Endodermal cell (in vitro differentiated cells): ENCODE data around the gene ETFA. TPM values are rescaled to one million over a fixed set of nuclear protein-coding genes. Genes with fewer than 3 reads are reported as not detected.

Experiments
- DNase-seq: peaks from one replicate; pipeline ENCODE4 v3.0.0-alpha.2; 2017
- H3K27ac ChIP-seq: 2 replicates; pipeline ENCODE4 v1.5.1; 2013; ENCODE audit warnings: mild to moderate bottlenecking, low read depth, low read length, moderate library complexity
- H3K27me3 ChIP-seq: 2 replicates; pipeline ENCODE4 v1.6.1; 2013; ENCODE audit warnings: mild to moderate bottlenecking, low read length, moderate library complexity; ENCODE audit not compliant: insufficient read depth, control insufficient read depth, poor library complexity, severe bottlenecking
- H3K36me3 ChIP-seq: 2 replicates; pipeline ENCODE4 v1.7.0; 2013; ENCODE audit warnings: mild to moderate bottlenecking, low read length, moderate library complexity; ENCODE audit not compliant: control insufficient read depth, insufficient read depth
- H3K4me1 ChIP-seq: one replicate; pipeline ENCODE4 v1.7.0; 2013; ENCODE audit warnings: low read length; ENCODE audit not compliant: control insufficient read depth, insufficient read depth
- H3K4me3 ChIP-seq: 2 replicates; pipeline ENCODE4 v1.5.1; 2013; ENCODE audit warnings: mild to moderate bottlenecking, low read length, moderate library complexity
- H3K9ac ChIP-seq: 2 replicates; pipeline ENCODE4 v1.6.1; 2013; ENCODE audit warnings: mild to moderate bottlenecking, low read length, moderate library complexity; ENCODE audit not compliant: poor library complexity, severe bottlenecking; ENCODE audit errors: extremely low read depth
- H3K9me3 ChIP-seq: 2 replicates; pipeline ENCODE4 v1.6.1; 2013; ENCODE audit warnings: mild to moderate bottlenecking, low read length, moderate library complexity; ENCODE audit not compliant: control insufficient read depth
- H3K27ac Mint-ChIP-seq: 2 replicates; pipeline ENCODE4 v1.8.0; 2020; ENCODE audit warnings: mixed read lengths
- H3K27me3 Mint-ChIP-seq: 2 replicates; pipeline ENCODE4 v1.8.0; 2021; ENCODE audit warnings: mild to moderate bottlenecking, mixed read lengths; ENCODE audit not compliant: insufficient read depth
- H3K36me3 Mint-ChIP-seq: 2 replicates; pipeline ENCODE4 v1.8.0; 2020; ENCODE audit warnings: low read depth, mixed read lengths
- H3K4me1 Mint-ChIP-seq: 2 replicates; pipeline ENCODE4 v1.8.0; 2020; ENCODE audit warnings: mixed read lengths
- H3K4me3 Mint-ChIP-seq: 2 replicates; pipeline ENCODE4 v1.8.0; 2020; ENCODE audit warnings: mild to moderate bottlenecking, moderate library complexity, mixed read lengths
- H3K9me3 Mint-ChIP-seq: 2 replicates; pipeline ENCODE4 v1.8.0; 2020; ENCODE audit warnings: mild to moderate bottlenecking, mixed read lengths
- WGBS, 2 experiments: methylation state at CpG; one replicate each; pipeline versions ENCODE4 v1.1.5 to v1.1.7; 2013; ENCODE audit warnings: missing lambda C conversion rate in 2 of 2, mixed read lengths in 1 of 2; ENCODE audit not compliant: insufficient coverage in 1 of 2, insufficient read length in 1 of 2; 5-methylcytosine and 5-hydroxymethylcytosine counted together
- total RNA-seq, 2 donors: library from RNA; stranded (reverse); fragmentation: NEBNext Ultra II Directional in 1 of 2; extraction: Animal tissue kit (Norgen Biotek cat#: 25700) in 1 of 2; gene quantifications; 2 replicates in 1 of 2; 3 replicates in 1 of 2; pipeline ENCODE4 v1.2.1, GENCODE V29; 2021
- TF ChIP-seq, protein P1 (sequence below): fragments of 200-600 bp; sonication (generic); conservative IDR thresholded peaks from 2 replicates; pipeline ENCODE4 v1.5.0; 2021; ENCODE audit warnings: antibody characterized with exemption, mild to moderate bottlenecking

The ETFA gene
- total RNA-seq, 2 donors from 2014 or later: 142 to 157 TPM

DNA sequence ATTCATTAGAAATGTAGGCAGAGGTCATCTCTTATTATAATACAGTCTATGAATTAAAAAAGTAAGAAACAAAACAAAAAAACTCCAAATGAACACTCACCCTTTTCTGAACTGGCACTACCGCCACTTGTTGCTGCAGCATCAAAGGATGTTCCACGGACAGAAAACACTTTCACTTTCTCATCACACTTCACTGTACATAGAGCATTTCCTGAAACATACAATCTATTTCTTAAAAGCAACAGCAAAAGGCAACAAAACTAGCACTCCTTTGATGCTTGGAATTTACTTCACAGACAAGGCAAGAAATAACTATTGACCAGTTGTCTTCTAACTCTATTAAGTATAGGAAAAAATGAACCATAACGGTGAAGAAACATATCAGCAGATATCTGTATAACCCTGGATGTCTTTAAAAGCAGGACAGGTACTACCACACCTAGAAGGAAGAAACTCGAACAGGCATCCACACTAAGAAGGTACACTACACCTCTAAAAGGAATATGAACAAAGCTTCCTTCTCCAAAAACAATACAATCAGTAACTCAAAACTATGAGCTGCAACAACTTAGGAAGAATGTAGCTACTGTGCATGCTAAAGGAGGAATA, 24.9 kb downstream of the ETFA start:
- H3K27me3 Mint-ChIP-seq: no peaks in the 10 kb centered on the region
- H3K9me3 Mint-ChIP-seq: no peaks in the 10 kb centered on the region
- H3K27ac Mint-ChIP-seq: no peak overlapping the region
- Histone ChIP-seq H3K36me3 (peaks cover 76% of the 10 kb centered on the region), H3K27ac (no peak overlapping the region), H3K4me3 (no peak overlapping the region), H3K9ac (no peak overlapping the region), H3K4me1 (no peaks in the 10 kb centered on the region), H3K9me3 (no peaks in the 10 kb centered on the region), H3K27me3 (no peaks in the 10 kb centered on the region)
- WGBS, 2 experiments: 90 to 92% methylated on average over 3 to 4 of the region's 4 CpGs
- no peak for DNase-seq
- H3K4me1 Mint-ChIP-seq: no peaks in the 10 kb centered on the region
- no peak overlapping the region for H3K4me3 Mint-ChIP-seq
- peaks cover 55% of the 10 kb centered on the region for H3K36me3 Mint-ChIP-seq
- TF ChIP-seq, protein P1, sequence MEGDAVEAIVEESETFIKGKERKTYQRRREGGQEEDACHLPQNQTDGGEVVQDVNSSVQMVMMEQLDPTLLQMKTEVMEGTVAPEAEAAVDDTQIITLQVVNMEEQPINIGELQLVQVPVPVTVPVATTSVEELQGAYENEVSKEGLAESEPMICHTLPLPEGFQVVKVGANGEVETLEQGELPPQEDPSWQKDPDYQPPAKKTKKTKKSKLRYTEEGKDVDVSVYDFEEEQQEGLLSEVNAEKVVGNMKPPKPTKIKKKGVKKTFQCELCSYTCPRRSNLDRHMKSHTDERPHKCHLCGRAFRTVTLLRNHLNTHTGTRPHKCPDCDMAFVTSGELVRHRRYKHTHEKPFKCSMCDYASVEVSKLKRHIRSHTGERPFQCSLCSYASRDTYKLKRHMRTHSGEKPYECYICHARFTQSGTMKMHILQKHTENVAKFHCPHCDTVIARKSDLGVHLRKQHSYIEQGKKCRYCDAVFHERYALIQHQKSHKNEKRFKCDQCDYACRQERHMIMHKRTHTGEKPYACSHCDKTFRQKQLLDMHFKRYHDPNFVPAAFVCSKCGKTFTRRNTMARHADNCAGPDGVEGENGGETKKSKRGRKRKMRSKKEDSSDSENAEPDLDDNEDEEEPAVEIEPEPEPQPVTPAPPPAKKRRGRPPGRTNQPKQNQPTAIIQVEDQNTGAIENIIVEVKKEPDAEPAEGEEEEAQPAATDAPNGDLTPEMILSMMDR: no peak

DNA sequence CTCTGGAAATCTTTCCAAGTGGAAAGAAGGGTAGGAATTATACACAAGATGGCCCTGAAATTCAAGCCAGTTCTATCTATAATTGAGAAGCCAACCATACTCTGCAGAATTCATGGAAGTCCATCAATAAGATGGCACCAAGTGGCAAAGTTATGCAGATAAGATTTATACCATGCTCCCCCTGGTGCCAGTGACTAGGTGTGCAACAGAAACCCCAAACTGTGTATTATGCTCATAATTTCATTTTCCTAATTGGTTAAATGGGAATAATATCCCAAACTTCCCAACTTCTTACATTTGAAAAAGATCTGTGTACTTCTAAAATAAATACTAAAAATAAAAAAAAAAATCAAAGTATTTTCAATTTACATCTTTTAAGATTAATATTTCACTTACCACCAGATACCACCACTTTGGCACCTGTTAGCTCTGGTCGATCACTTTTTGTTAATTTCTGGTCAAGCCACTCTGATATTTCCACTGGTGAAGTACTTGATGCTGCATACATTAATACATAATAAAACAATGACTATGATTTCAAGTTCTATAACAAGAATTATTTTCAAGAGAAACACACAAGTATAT, 25.9 kb downstream of the ETFA start:
- H3K4me1 ChIP-seq: no peaks in the 10 kb centered on the region
- no peaks in the 10 kb centered on the region for H3K4me1 Mint-ChIP-seq
- no peak overlapping the region for H3K4me3 ChIP-seq
- H3K9me3 Mint-ChIP-seq: no peaks in the 10 kb centered on the region
- H3K27ac ChIP-seq: no peak overlapping the region
- H3K27ac Mint-ChIP-seq: no peak overlapping the region
- H3K9ac ChIP-seq: no peak overlapping the region
- no peak for DNase-seq
- H3K36me3 ChIP-seq: peaks cover 72% of the 10 kb centered on the region
- H3K27me3 Mint-ChIP-seq: no peaks in the 10 kb centered on the region
- H3K4me3 Mint-ChIP-seq: no peak overlapping the region
- H3K36me3 Mint-ChIP-seq: peaks cover 54% of the 10 kb centered on the region
- TF ChIP-seq, protein P1: peak; percentile 68
- no peaks in the 10 kb centered on the region for H3K9me3 ChIP-seq
- H3K27me3 ChIP-seq: no peaks in the 10 kb centered on the region
- 84 to 100% methylated on average over 1 of the region's 1 CpG for WGBS, 2 experiments

DNA sequence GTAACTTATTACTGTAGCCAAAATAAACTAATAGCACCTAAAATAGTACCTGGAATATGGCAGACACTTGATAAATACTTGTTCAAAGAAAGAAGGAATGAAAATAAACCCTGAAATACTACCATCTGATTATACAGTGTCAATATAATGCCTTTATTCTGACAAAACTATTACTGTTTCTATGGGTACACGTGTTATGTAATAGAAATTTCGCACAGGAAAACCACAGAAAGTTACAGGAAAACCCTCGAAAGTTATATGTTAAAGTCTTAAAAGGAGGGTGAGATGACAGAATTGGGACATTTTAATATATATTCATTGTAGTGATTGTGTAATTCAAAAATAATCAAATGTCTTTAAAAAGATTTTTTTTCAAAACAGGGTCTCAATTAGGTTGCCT, 28.8 kb downstream of the ETFA start:
- Histone ChIP-seq H3K27me3 (no peaks in the 10 kb centered on the region), H3K36me3 (peaks cover 82% of the 10 kb centered on the region), H3K9me3 (no peaks in the 10 kb centered on the region), H3K4me3 (no peak overlapping the region), H3K27ac (no peak overlapping the region), H3K9ac (no peak overlapping the region), H3K4me1 (no peaks in the 10 kb centered on the region)
- Mint-ChIP-seq H3K27me3 (no peaks in the 10 kb centered on the region), H3K27ac (no peak overlapping the region), H3K4me1 (peaks cover 8% of the 10 kb centered on the region), H3K4me3 (no peak overlapping the region), H3K9me3 (no peaks in the 10 kb centered on the region), H3K36me3 (peaks cover 66% of the 10 kb centered on the region)
- 94% methylated on average over 2 of the region's 3 CpGs for whole genome bisulfite sequencing, 2 experiments
- no peak for DNase-seq
- TF ChIP-seq, protein P1: no peak
